ENCODE data around the gene KCNQ1.
A peak's percentile ranks its signal among the peaks of the same experiment; 100 is the strongest.

KCNQ1 gene

DNA sequence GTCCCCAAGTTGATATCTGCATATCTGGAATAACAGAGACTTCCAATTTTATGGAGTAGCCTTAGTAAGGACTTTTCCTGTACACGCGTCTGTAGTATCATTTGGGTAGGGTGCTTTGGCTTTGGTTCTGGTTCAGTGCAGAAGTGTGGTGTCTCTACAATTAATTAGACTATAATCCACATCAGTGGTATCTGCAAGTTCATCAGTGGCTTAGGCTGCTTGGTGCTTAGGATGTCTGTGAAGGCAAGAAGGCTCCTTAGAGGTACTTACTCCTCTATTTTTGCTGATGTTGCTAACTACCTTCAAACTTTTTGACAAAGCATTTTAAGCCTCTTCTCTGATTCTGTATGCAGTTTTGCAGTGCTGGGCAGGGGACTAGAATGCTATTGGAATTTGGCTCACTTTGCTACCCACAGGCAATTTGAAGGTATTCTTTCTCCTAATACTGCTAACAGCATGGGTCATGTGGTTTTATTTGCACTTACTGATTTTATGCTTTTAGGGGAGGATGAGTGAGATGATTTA is 205.6 kb downstream of the KCNQ1 start:
- no peak for ATAC-seq
- DNase-seq, result no peak

DNA sequence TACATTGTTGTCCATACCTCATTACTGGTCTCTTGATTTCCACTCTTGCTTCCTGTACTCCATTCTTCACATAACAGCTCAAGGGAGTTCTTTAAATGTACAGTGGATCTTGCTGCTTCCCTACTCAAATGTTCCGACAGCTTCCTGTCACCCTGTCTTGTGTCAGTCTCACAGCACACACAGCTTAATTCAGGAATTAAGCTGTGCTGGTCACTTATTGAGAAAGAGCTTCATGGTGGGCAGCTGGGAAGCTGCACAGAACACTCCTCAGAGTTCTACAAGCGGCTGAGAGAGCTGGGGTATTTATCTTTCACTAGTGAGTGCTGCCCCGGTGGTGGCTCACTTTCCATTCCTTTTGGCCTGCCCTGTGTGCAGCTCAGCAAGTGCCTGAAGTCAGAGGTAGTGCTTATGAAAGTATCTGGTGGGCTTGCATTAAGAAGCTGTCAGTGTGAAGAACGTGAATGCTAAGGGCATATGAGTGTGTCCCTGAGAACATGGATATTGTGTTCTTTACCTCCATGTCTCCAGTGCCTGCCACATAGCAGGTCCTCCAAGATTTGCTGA is 206.3 kb downstream of the KCNQ1 start:
- no peak for DNase-seq
- ATAC-seq, result no peak

DNA sequence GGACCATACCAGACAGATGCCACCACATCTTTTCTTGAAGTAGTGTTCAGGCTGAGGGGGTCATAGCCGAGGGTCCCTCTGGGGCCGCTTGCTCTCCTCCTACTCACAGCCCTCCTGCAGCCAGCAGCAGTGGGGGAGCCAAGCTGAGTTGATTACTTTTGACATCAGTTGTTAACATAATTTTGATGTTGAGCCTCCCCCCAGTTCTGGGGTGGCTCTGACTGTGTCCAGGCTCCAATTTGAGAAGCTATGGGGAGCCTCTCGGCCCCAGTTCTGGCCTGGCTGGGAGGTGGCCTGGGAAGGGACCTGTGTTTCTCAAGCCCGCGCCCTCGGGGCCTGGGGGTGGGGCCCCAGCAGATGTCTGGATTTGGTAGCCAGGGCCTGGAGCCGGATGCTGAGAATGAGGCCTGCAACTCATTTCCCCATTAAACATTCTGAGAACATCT is 207.0 kb downstream of the KCNQ1 start:
- ATAC-seq, result no peak
- DNase-seq, result no peak

DNA sequence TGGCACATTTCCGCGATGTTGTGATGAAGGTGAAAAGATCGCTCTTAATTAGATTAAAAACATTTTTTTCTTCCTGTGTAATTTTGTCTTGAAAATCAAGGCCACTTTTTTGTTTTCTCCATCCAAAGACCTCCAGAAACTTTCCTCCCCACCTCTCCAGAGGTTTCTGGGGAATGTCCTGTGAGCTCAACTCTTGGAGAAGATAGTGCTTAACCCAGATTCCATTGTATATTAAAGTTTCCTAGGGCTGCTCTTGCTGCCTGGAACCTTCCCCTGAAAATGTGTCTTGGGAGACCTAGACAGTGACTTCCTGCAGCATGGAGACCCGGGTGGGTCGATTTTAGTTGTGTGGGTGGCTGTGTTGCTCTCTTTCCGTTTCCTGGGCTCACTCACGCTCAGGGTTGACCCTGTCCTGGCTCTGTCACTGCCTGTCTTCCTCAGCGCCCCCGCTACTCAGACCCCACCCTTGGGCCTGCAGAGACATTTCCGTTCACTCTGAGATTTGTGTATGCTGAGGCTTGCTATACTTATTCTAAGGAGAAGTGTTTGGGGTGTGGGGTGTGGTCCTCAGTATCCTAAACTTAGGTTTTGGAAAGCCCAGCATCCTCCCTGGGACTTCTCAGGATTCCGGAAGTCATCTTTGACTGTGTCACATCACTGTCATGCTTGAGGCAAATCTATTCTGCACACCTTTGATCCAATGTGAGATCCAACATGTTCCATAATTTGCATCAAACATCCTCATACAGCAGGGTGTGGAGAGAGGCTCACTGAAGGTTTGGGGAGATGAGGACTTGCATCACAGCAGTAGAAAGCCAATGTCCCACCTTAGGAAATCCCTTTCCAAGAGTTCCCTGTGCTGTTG is 207.8 kb downstream of the KCNQ1 start:
- no peak for DNase-seq
- no peak for ATAC-seq

DNA sequence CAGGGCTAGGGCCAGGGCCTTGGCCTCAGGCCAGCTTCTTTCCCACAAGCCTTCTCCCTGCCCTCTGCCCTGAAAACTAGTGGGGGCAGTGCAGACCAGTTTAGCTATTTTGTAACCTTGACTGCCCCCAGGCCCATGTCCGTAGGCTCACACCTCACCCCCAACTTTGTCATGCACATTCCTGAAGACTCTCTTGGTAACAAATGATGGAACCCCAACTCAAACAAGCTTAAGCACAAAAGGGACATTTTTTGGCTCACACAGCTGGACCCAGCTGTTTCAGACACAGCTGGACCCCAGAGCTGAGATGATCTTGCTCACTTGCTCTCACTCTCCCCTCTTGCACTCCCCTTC is 208.4 kb downstream of the KCNQ1 start:
- DNase-seq, result no peak
- no peak for ATAC-seq

DNA sequence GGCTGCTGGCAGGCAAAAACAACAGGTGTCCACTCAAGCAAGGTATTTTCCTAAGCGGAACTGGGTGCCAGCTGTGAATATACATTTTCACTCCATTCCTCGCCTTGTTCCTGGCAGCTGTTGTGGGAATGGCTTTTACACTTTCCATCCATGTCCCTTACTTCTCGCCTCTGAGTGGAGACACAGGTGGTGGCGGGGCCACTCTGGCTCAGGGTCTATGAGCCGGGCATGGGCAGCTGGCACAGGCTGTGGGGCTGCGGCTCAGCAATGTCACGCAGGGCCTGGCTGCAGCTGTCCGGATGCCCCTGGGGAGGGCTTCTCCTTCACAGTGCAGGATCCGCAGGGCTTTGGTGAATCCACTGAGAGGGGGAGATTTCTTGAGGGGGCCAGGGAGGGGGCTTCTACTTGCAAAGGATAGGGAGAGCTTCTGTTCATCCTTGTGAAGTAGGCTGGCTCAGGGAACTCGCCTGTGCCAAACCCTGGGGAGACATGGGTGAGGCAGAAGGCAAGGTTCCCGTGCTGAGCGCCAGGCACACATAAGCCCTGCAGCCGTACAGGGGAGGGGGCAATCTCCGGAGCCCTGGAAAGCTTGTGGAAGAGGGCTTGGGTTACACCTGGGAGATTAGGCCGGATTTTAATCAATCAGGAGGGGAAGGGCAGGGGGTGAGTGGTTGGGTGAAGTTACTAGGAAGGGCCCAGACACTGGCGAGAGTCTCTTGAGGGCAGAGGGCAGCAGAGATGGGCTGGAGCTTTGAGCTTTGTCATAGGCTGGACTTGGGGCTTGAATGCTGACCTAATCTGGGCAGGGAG is 209.3 kb downstream of the KCNQ1 start:
- no peak for DNase-seq
- no peak for ATAC-seq

DNA sequence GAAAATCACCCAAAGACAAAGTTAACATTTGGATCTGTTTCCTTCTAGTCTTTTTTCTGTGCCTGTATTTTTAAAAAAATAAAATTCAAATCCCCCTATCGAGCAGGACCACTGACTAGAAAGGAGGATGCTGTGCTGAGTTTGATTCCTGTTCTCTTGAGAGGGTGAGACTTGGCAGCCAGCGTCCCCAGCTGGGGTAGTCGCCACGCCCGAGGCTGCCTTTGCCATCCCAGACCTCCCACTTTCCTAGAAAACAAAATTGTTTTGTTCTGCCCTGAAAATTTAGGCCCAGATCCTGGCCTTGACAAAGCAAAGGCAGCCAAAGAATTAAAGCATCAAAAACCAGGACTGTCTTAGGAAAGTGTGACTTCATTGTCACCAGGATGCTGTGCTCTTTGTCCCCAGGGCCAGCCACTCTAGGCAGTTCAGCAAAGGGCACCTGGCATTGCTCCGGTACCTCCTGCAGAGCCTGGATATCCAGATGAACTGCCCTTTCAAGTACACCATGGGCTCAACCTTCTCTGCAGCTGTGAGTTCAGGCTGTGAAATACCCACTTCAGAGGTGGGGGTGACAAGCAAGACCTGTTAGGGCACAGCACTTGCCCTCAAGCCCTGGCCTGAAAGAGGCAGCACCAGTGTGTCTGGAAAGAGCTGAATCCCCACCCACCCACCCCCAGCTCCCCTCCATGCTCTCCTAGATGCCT is 210.4 kb downstream of the KCNQ1 start:
- no peak for ATAC-seq
- DNase-seq, result no peak

DNA sequence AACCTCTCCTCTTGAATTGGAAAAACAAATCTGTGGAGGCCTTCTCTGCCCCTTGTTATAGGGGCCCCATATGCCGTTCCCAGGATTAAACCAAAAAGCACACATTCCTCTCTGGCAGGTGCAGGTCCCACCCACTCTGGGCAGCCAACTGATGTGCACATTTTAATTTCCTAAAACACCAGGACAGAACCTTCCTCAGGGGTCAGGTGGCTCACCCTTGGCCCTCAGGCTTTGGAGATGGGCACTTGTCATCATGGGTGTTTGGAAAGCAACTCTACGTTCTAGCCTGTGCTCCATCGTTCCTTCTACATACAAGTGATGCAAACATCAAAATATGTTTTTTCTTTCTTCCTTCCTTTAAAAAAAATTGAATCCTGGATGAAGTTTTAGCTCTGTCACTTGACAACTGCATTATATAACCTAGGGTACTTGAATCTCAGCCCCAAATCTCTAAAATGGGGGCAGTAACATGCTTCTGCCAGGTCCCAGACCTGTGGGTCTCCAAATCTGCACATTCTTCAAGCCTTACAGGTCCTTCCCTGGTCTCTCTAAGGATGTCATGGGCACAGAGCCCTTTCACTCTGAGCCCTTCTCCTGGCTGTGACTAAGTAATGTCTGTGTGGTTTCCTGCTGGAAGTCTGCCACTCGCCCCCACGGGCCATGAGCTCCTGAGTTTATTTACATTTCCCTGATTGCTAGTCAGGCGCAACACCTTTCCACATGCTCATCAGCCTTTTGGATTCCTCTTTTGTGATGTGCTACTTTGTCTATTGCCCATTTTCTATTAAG is 211.2 kb downstream of the KCNQ1 start:
- DNase-seq (no peak), ATAC-seq (peak; percentile 49)

DNA sequence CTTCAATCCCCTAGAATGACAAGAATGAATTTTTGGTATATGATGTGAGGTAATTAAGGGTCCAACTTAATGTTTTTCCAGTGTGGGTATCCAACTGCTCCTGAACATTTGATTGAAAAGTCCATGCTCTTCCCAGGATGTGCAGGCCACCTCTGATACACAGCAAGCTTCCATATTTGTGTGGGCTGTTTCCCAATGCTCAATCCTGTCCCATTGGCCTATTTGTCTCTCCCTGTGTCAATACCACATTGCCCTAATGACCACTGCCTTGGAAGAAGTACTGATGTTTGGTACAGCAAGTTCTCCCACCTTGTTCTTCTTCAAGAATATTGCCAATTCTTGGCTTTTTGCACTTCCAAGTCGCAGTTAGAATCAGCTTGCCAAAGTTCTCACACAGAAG is 212.1 kb downstream of the KCNQ1 start:
- DNase-seq, result no peak
- ATAC-seq, result no peak

DNA sequence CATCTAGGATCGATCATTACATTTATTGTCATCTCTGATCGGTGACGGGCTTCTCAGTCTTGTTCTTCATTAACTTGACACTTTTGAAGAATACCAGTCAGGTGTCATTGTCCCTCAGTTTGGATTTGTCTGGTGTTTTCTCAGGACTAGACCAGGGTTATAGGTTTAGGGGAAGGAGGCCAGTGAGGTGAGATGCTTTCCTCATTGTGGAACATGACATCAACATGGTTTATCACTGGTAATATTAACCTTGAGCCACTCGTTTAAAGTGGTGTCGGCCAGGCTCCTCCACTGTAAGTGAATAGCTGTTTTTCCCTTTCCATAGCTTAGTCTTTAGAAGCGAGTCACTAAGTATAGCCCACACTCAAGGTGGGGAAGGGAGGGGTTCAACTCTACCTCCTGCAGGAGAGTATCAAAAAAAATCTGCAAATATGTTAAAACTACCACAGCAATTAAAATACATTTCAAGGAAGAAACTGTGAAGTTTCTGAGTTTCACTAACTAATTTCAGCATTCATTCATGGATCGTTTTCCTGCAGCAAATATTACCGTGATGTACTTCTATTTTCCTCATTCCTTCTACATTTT is 213.0 kb downstream of the KCNQ1 start:
- DNase-seq (no peak), ATAC-seq (no peak)

DNA sequence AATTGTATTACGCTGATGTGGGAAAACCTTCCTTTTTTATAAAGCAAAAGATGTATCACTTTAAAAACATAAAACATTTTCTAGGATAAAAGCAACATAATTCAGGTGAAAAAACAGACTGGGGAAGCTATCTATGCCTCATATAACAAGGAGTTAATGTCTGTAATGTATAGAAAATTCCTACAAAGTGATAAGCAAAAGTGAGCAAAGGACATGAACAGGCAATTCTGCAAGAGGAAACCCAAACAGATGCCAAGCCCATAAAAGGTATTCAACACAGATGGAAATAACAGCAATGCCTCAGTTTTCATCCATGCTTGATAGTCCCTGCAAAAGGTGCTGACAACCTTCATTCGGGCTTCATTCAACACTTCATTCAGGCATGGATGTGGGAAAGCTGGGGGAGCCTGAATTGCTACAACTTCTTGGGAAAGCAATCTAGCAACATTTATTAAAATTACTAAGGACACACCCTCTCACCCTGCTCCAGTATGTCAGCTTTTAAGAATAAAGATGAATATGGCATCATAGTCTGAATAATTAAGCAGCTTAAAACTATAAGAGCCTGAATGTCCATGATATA is 215.6 kb downstream of the KCNQ1 start:
- DNase-seq, result no peak
- ATAC-seq, result no peak

DNA sequence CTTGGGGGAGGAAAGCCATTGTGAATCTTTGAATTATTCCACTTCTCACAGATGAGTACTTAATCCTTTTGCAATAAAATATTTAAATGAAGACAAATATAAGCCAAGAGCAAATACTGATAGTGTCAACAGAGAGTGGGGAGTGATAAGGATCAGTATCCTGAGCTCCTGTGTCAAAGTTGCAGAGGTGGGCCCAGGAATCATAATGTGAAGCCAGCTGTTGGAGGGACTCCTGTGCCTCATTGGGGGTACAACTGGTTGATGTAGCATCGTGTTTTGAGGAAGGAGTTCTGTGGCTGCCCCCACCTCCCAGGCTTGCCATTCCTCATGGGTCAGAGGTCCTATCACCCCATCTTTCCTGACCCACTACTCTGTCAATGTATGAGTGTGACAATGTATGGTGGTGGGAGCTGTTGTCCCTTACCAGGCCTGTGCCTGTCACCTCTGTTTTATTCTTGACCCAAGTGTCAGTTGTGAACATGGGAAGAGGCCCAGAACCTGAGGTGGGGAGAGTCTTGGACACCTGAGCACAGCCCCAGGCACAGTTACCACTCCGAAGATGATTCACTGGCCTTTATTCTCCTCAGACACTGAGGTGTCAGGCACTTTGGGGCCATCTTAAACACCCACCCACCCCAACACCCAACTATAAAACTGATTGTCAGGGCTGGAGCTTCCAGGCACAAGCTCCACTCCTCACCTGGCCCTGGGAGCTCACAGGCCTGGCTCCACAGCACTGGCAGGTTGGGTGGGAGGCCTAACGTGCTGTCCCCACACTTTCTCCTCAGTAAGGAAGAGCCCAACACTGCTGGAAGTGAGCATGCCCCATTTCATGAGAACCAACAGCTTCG is 216.6 kb downstream of the KCNQ1 start:
- ATAC-seq (no peak), DNase-seq (no peak)

DNA sequence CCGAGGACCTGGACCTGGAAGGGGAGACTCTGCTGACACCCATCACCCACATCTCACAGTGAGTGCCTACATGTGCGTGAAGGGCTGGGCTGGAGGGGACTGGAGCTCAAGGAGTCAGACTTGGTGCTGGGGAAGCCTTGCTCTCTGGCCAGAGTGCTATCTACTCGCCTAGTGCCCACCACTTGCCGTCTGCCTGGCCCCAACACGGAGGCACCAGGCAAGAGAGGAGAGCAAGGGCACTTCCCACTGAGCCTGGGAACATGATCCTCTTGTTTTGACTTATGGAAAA is 217.2 kb downstream of the KCNQ1 start:
- no peak for DNase-seq
- no peak for ATAC-seq

DNA sequence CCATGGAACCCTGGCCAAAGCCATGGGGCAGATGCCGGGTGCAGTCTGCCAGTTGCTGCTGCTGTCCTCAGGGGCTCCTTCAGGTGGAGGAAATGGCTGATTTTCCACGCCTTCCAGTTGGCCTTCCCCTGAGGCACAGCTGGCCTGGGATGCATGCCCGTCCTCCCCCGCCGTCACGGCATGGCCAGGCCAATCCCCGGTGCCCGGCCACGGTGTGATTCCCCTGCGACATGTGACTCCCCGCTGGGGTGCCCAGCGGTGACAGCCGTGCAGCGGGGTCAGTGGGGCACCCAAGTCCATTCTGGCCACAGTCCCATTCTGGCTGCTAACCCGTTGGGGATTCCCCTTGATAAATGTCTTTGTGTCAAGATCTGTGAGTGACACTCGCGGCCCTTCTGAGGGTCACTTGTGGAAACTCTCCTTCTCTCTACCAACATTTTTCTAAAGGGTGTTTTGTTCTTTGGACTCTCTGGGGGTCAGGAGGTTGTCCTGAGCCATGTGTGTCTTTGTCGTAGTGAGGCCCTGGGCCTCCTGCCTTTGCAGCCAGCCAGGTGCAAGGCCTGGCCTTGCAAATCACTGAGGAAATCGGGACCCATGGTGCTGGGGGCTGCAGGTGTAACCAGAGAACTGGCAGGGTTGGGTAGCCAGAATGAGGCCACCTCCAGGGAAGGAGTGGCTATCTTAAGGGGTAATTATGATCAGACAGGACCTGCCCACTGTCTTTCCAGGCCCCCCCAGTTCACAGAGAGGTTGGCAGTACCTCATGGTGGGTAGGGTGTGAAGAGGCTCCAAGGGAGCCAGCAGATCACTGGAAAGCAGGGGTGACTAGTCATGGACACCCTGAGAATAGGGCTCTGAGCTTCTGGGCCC is 217.9 kb downstream of the KCNQ1 start:
- DNase-seq, result no peak
- no peak for ATAC-seq

DNA sequence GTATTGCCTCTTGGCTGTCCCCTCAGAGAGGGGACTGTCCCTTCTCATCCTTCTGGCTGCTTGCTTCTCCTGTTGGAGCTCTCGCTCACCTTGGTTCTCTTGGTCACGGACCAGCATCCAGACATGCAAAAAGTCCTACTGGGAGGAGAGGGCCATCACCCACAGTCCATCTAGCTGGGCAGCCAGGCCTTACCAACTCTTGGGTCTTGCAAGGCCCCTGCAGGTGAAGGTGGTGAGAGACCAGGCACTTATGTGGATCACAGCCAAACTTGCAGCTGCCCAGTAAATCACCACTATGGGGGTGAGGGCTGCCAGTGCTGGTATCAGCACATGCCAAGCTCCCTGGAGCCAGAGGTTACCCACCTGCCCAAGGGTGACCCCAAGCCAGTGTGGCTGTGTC is 218.7 kb downstream of the KCNQ1 start:
- DNase-seq (no peak), ATAC-seq (no peak)

DNA sequence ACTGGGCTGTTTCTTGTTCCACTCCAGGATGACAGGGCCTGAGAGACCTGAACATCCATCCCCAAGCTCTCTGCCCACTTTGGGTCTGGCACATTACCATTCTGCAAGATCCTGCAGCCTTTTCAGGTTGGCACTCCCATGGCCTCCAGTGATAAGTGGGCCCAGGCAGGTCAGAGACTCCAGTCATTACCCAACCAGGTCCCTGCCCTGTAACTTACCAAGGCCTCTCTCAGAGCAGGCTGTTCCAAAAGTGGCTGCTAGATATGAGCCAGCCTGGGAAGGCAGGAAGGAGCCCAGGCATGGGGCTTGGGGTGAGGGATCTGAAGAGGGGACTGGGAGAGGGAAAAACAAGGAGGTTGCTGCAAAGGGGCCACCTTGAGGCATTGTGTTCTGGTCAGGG is 219.1 kb downstream of the KCNQ1 start:
- no peak for ATAC-seq
- DNase-seq, result no peak

DNA sequence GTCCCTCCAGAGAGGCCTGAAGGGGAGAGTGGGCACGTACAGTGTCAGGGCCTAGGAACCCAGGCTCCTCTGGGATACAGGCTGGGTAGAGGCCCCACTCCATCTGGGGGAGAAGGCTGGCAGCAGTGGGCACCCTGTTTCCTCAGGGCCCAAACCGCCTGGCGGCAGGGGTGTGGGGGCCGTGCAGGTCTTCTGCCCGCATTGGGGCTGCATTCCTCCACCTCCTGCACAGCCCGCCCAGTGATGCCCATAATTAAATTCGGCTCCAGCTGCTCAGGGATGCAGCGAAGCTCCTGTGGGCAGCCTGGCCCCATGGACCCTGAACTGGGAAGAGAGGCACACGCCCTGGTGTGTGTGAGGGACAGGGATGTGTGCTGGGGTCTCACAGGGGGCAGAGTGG is 219.6 kb downstream of the KCNQ1 start:
- DNase-seq (no peak), ATAC-seq (no peak)

DNA sequence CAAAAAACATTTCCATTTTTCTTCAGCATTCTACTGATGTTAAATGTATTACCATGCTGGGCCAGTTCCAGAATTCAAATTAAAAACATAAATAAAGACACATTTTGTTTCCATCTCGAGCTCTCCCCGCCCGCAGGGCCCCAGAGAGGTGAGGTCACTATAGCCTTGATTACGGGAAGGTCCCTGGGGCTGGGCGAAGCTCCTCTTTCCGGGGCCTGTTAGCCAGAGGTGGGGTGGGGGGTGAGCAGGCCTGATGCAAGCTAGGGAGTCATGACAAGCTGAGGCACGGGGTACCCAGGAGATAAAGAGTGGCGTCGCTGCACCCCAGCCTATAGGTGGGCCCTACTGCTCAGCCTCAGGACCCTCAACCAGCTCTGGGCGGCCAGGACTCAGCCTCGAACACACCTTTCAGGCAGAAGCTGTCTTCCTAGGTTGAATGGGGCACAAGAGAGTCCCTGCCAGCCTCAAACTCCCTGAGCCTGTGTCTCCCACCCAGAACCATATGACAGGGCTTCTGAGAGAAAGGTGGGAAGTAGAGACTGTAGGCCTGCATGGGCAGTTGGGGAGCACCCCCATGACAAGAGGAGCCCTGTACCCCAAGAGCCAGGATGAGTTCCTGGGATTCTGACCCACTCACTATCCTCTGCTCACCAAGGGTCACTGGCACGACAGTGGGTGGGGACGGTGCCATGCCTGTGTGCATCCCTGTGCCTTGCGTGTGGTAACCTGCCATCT is 220.2 kb downstream of the KCNQ1 start:
- ATAC-seq (no peak), DNase-seq (no peak)

All from stimulated activated naive CD8-positive, alpha-beta T cell treated with anti-CD3 and anti-CD28 coated beads, Interleukin-15, Interleukin-2, amounts not matched to agents 100 U/mL and 50 U/mL, for 24 hours (primary cell).